Osteoblast (primary cell): ENCODE measurements around the gene KCTD2. TPM values are rescaled to one million over a fixed set of nuclear protein-coding genes. Genes with fewer than 3 reads are reported as not detected.

Source experiments
- DNase-seq: peaks from one replicate; pipeline ENCODE4 v3.0.0; 2011; ENCODE audit warnings: low spot score, mixed read lengths; ENCODE audit not compliant: insufficient read length; ENCODE audit errors: missing footprints
- H2AFZ ChIP-seq: 2 replicates; pipeline ENCODE4 v1.6.0; 2011; ENCODE audit warnings: mild to moderate bottlenecking, low read length
- H3K27ac ChIP-seq: 2 replicates; pipeline ENCODE4 v1.5.1; 2011; ENCODE audit warnings: mild to moderate bottlenecking, low read depth, low read length, moderate library complexity
- H3K27me3 ChIP-seq: 2 replicates; pipeline ENCODE4 v1.6.0; 2012; ENCODE audit warnings: mild to moderate bottlenecking, control low read depth, inconsistent platforms, low read length, moderate library complexity; ENCODE audit not compliant: insufficient read depth
- H3K36me3 ChIP-seq: 2 replicates; pipeline ENCODE4 v1.5.1; 2011; ENCODE audit warnings: mild to moderate bottlenecking, low read length, control low read depth, moderate library complexity; ENCODE audit not compliant: insufficient read depth
- H3K4me1 ChIP-seq: 2 replicates; pipeline ENCODE4 v1.5.1; 2011; ENCODE audit warnings: mild to moderate bottlenecking, low read length, control low read depth, moderate library complexity; ENCODE audit not compliant: insufficient read depth
- H3K4me2 ChIP-seq: 2 replicates; pipeline ENCODE4 v1.6.0; 2011; ENCODE audit warnings: mild to moderate bottlenecking, low read length; ENCODE audit not compliant: insufficient read depth
- H3K4me3 ChIP-seq: fragments of 200-600 bp; sonication (generic); 3 replicates; pipeline ENCODE4 v1.5.1; 2012; ENCODE audit warnings: mild to moderate bottlenecking, low read length, inconsistent platforms; ENCODE audit not compliant: insufficient read depth
- H3K79me2 ChIP-seq: 2 replicates; pipeline ENCODE4 v1.6.0; 2012; ENCODE audit warnings: mild to moderate bottlenecking, low read length, control low read depth, inconsistent platforms; ENCODE audit not compliant: insufficient read depth
- H3K9me3 ChIP-seq: 2 replicates; pipeline ENCODE4 v1.5.1; 2011; ENCODE audit warnings: low read depth, low read length, control low read depth
- H4K20me1 ChIP-seq: 2 replicates; pipeline ENCODE4 v1.6.0; 2012; ENCODE audit warnings: mild to moderate bottlenecking, low read length, control low read depth; ENCODE audit not compliant: insufficient read depth
- total RNA-seq: library from RNA; depleted of rRNA; stranded (reverse); fragments of >200 nt; gene quantifications from 2 replicates; pipeline ENCODE4 v1.2.3, GENCODE V29; 2012
- TF ChIP-seq, protein P1 (sequence below): IDR thresholded peaks from 2 replicates; pipeline ENCODE4 v1.5.1; 2011; ENCODE audit warnings: mild to moderate bottlenecking, low read depth, low read length, moderate library complexity; ENCODE audit errors: extremely low read depth

KCTD2 gene
- total RNA-seq, 1 donor: 20.3 TPM

DNA sequence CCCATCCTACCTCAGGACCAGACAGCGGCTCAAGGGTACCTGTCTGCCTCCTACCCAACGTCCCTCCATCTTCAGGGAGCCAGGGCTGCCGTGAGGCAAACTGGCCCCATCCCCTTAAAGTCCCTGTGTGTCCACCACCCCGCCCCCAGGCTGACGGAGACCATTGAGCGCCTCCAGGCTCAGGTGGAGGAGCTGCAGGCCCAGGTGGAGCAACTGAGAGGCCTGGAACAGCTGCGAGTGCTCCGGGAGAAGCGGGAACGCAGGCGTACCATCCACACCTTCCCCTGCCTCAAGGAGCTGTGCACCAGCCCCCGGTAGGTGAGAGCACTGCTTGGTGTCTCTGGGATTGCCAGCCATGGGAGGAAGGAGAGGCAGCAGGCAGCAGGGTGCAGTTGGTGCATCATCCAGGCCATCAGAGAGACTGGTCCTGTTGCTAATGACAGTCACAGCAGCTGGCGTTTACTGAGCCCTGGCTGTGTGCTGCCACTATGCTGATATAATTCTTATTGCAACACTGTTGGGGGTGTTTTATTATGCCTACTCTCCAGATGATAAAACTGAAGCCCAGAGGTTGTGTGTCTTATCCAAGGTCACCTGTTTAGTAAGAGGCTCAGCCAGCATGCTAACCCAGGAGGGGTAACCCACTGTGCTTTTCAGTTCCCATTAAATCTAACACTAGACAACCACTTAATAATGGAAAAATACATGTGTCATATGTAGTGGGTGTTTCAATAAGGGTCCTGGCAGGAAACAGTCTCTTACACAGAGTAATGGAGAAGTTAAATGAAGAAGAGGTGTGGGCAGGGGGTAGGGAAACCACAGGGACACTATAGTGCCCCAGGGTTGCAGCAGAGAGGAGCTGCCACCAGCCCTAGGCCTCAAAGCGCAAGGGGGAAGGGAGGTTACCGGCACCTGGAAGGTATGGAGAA is 44.8 kb upstream of the KCTD2 start:
- Histone ChIP-seq H3K27ac (no peak overlapping the region), H3K27me3 (no peaks in the 10 kb centered on the region), H3K4me3 (no peak overlapping the region), H2AFZ (no peak overlapping the region), H3K4me2 (no peak overlapping the region), H3K79me2 (peaks cover 11% of the 10 kb centered on the region), H4K20me1 (peaks cover 4% of the 10 kb centered on the region), H3K9me3 (no peaks in the 10 kb centered on the region), H3K36me3 (peaks cover 27% of the 10 kb centered on the region), H3K4me1 (no peaks in the 10 kb centered on the region)
- TF ChIP-seq, protein P1, sequence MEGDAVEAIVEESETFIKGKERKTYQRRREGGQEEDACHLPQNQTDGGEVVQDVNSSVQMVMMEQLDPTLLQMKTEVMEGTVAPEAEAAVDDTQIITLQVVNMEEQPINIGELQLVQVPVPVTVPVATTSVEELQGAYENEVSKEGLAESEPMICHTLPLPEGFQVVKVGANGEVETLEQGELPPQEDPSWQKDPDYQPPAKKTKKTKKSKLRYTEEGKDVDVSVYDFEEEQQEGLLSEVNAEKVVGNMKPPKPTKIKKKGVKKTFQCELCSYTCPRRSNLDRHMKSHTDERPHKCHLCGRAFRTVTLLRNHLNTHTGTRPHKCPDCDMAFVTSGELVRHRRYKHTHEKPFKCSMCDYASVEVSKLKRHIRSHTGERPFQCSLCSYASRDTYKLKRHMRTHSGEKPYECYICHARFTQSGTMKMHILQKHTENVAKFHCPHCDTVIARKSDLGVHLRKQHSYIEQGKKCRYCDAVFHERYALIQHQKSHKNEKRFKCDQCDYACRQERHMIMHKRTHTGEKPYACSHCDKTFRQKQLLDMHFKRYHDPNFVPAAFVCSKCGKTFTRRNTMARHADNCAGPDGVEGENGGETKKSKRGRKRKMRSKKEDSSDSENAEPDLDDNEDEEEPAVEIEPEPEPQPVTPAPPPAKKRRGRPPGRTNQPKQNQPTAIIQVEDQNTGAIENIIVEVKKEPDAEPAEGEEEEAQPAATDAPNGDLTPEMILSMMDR: no peak
- DNase-seq: no peak

DNA sequence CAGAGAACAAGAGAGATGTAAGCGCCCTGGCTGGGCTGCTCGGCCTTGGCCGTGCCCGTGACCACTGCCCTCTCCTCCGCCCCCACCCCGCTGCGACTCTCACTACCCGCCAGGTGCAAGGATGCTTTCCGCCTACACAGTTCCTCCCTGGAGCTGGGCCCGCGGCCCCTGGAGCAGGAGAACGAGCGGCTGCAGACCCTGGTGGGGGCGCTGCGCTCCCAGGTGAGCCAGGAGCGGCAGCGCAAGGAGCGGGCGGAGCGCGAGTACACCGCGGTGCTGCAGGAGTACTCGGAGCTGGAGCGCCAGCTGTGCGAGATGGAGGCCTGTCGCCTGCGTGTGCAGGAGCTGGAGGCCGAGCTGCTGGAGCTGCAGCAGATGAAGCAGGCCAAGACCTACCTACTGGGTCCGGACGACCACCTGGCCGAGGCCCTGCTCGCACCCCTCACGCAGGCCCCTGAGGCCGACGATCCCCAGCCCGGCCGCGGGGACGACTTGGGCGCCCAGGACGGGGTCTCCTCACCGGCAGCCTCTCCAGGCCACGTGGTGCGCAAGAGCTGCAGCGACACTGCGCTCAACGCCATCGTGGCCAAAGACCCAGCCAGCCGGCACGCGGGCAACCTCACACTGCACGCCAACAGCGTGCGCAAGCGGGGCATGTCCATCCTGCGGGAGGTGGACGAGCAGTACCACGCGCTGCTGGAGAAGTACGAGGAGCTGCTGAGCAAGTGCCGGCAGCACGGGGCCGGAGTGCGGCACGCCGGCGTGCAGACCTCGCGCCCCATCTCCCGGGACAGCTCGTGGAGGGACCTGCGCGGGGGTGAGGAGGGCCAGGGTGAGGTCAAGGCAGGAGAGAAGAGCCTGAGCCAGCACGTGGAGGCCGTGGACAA is 43.7 kb upstream of the KCTD2 start:
- Histone ChIP-seq H3K27me3 (no peaks in the 10 kb centered on the region), H3K27ac (no peak overlapping the region), H4K20me1 (peaks cover 2% of the 10 kb centered on the region), H3K9me3 (no peaks in the 10 kb centered on the region), H3K4me3 (no peak overlapping the region), H2AFZ (no peak overlapping the region), H3K79me2 (peaks cover 4% of the 10 kb centered on the region), H3K4me1 (no peaks in the 10 kb centered on the region), H3K4me2 (no peak overlapping the region), H3K36me3 (peaks cover 27% of the 10 kb centered on the region)
- DNase-seq: no peak
- TF ChIP-seq, protein P1: no peak

DNA sequence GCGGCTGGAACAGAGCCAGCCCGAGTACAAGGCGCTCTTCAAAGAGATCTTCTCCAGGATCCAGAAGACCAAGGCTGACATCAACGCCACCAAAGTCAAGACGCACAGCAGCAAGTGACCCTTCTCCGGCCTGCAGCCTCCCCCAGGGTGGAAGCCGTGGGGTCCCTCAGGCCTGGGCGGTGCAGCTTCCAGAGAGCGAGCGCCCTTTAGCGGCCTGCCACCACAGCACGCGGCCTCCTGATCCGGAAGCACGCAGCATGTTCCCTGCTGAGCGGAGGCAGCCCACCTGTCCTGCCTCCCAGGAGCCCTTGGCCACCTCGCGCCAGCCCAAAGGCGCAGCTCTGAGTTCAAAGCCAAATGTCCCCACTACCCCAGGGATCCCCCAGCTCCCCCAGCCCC is 43.1 kb upstream of the KCTD2 start:
- Histone ChIP-seq H4K20me1 (peaks cover 2% of the 10 kb centered on the region), H3K4me3 (no peak overlapping the region), H3K4me1 (no peaks in the 10 kb centered on the region), H3K4me2 (no peak overlapping the region), H3K36me3 (peaks cover 27% of the 10 kb centered on the region), H3K27me3 (no peaks in the 10 kb centered on the region), H3K9me3 (no peaks in the 10 kb centered on the region), H3K79me2 (no peaks in the 10 kb centered on the region), H2AFZ (no peak overlapping the region), H3K27ac (no peak overlapping the region)
- DNase-seq: no peak
- TF ChIP-seq, protein P1: no peak

DNA sequence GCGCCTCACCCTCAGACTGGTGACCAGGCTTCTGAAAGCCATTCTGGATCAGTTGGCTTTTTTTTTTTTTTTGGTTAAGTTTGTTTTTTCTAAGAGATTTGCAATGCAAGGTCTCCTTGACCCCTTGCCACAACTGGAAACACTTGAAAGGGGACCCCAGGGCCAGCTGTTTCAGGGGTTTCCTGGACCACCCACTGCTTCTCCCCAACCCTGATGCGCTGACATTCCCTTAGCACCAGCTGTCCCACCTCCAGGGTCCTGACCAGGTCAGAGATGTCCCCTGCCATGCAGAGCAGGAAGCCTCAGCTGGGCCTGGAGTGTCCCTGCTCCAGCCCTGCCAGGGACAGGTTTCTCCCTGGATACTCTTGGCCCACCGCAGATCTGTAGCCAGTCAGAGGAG is 42.7 kb upstream of the KCTD2 start:
- Histone ChIP-seq H3K27me3 (no peaks in the 10 kb centered on the region), H4K20me1 (peaks cover 2% of the 10 kb centered on the region), H3K4me2 (no peak overlapping the region), H3K36me3 (peaks cover 27% of the 10 kb centered on the region), H3K79me2 (no peaks in the 10 kb centered on the region), H2AFZ (no peak overlapping the region), H3K27ac (no peak overlapping the region), H3K4me3 (no peak overlapping the region), H3K4me1 (no peaks in the 10 kb centered on the region), H3K9me3 (no peaks in the 10 kb centered on the region)
- DNase-seq: no peak
- TF ChIP-seq, protein P1: no peak
